Activated CD8-positive, alpha-beta memory T cell treated with anti-CD3 and anti-CD28 coated beads, Interleukin-2, amount 10 ng/mL, durations not matched to agents 7 days and 5 days (primary cell): Measurements from ENCODE around the gene PLCB1. TPM values are rescaled to one million over a fixed set of nuclear protein-coding genes. Genes with fewer than 3 reads are reported as not detected.

ENCODE experiments used
- ATAC-seq: fragments of 150-1000 bp; cut with Tn5 transposase; one replicate; pipeline ENCODE4 v1.10.0; 2021; ENCODE audit warnings: moderate library complexity
- CTCF ChIA-PET: fragments of 350-600 bp; sonication (Branson Sonifier 250); formaldehyde crosslinking; loops from one replicate; lab custom pipeline; 2021; ENCODE audit warnings: antibody characterized with exemption; lab: Charles Lee
- DNase-seq: peaks from one replicate; pipeline ENCODE4 v3.0.0-alpha.2; 2020
- H3K27ac Mint-ChIP-seq: one replicate; pipeline ENCODE4 v1.8.0; 2021; ENCODE audit warnings: mild to moderate bottlenecking, mixed read lengths
- H3K27me3 Mint-ChIP-seq: one replicate; pipeline ENCODE4 v1.8.0; 2021; ENCODE audit warnings: mixed read lengths
- H3K36me3 Mint-ChIP-seq: one replicate; pipeline ENCODE4 v1.8.0; 2021; ENCODE audit warnings: mild to moderate bottlenecking, mixed read lengths
- H3K4me1 Mint-ChIP-seq: one replicate; pipeline ENCODE4 v1.8.0; 2021; ENCODE audit warnings: mixed read lengths
- H3K4me3 Mint-ChIP-seq: one replicate; pipeline ENCODE4 v1.8.0; 2021; ENCODE audit warnings: mild to moderate bottlenecking, moderate library complexity, mixed read lengths
- H3K9me3 Mint-ChIP-seq: one replicate; pipeline ENCODE4 v1.8.0; 2022; ENCODE audit warnings: low read depth, mixed read lengths
- total RNA-seq, 2 experiments: library from RNA; stranded (reverse); gene quantifications; one replicate each; pipeline ENCODE4 v1.2.3, GENCODE V29; 2021

The PLCB1 gene
- total RNA-seq, 2 experiments from 2014 or later: 2.4 to 3.2 TPM

- H3K36me3 Mint-ChIP-seq: no peaks in the 10 kb centered on the region
- no peak overlapping the region for H3K27ac Mint-ChIP-seq
- no peaks in the 10 kb centered on the region for H3K27me3 Mint-ChIP-seq
- H3K4me1 Mint-ChIP-seq: peaks cover 6% of the 10 kb centered on the region
- no peak for ATAC-seq
- no peak overlapping the region for H3K4me3 Mint-ChIP-seq
- CTCF ChIA-PET: no interaction called here
- no peaks in the 10 kb centered on the region for H3K9me3 Mint-ChIP-seq
- DNase-seq: no peak
Observed at GRCh38 chr20:8523684-8524083, 391.6 kb downstream of the PLCB1 start.

GRCh38 chr20:8524101-8525016, 392.3 kb downstream of the PLCB1 start:
- no peaks in the 10 kb centered on the region for H3K9me3 Mint-ChIP-seq
- H3K27me3 Mint-ChIP-seq: no peaks in the 10 kb centered on the region
- CTCF ChIA-PET: no interaction called here
- no peak overlapping the region for H3K27ac Mint-ChIP-seq
- peaks cover under 1% of the 10 kb centered on the region for H3K4me1 Mint-ChIP-seq
- H3K4me3 Mint-ChIP-seq: no peak overlapping the region
- DNase-seq: no peak
- no peaks in the 10 kb centered on the region for H3K36me3 Mint-ChIP-seq
- no peak for ATAC-seq

GRCh38 chr20:8525017-8525343, 392.9 kb downstream of the PLCB1 start:
- no peak overlapping the region for H3K4me3 Mint-ChIP-seq
- H3K9me3 Mint-ChIP-seq: no peaks in the 10 kb centered on the region
- ATAC-seq: no peak
- H3K4me1 Mint-ChIP-seq: no peaks in the 10 kb centered on the region
- no peak for DNase-seq
- H3K36me3 Mint-ChIP-seq: no peaks in the 10 kb centered on the region
- no peaks in the 10 kb centered on the region for H3K27me3 Mint-ChIP-seq
- no peak overlapping the region for H3K27ac Mint-ChIP-seq
- CTCF ChIA-PET: no interaction called here

GRCh38 chr20:8526610-8527009, 394.5 kb downstream of the PLCB1 start:
- Mint-ChIP-seq H3K4me3 (no peak overlapping the region), H3K27me3 (no peaks in the 10 kb centered on the region), H3K27ac (no peak overlapping the region), H3K9me3 (no peaks in the 10 kb centered on the region), H3K4me1 (no peaks in the 10 kb centered on the region), H3K36me3 (no peaks in the 10 kb centered on the region)
- DNase-seq: no peak
- CTCF ChIA-PET: no interaction called here
- ATAC-seq: no peak

DNA sequence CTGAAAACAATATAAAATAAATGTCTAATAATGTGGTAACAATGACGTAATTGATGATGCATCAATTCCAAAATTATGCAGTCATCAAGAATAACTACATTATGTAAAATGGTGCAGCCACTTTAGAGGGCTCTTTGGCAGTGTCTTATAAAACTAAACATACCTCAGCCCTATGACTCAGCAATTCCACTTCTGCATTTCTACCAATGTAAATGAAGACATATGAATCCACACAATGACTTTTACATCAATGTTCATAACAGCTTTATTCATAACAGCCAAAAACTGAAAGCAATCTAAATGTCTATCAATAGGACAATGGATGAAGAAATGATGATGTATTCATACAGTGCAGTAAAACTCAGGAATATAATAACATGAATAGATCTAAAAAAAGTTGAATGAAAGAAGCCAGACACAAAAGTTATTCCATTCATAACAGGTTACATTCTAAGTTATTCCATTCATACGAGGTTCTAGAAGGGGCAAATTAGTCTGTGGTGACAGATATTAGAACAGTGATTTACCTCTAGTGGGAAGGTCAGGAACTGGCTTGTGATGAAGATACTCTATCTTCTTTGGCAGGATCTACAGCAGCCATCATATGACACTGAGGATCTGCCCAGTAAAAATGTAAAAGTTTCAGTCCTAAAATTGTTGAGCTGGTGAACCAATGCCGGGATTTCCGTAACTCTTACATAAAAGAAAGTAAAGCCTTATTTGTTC, 396.1 kb downstream of the PLCB1 start:
- Mint-ChIP-seq H3K4me1 (no peaks in the 10 kb centered on the region), H3K36me3 (no peaks in the 10 kb centered on the region), H3K27me3 (no peaks in the 10 kb centered on the region), H3K27ac (no peak overlapping the region), H3K4me3 (no peak overlapping the region), H3K9me3 (no peaks in the 10 kb centered on the region)
- ATAC-seq (no peak), DNase-seq (no peak)
- CTCF ChIA-PET: no interaction called here

DNA sequence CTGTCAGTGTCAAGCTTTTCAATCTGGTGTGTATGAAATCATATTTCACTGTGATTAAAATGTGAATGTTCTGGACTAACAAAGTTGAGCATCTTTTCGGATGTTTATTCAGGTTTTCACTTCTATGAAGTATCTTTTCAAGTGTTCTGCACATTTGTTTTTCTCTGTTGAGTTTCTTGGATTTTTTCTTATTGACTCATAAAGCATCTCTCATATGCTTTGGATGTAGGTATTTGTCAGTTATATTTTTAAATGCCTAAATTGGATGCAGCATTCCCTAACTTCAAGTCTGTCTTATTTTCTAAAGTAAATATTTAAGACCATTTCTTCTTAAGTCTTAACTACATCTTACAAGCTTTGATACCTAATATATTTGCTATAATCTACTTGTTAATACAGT, 398.0 kb downstream of the PLCB1 start:
- no peaks in the 10 kb centered on the region for H3K36me3 Mint-ChIP-seq
- CTCF ChIA-PET: no interaction called here
- H3K27ac Mint-ChIP-seq: no peak overlapping the region
- no peaks in the 10 kb centered on the region for H3K27me3 Mint-ChIP-seq
- ATAC-seq: no peak
- no peaks in the 10 kb centered on the region for H3K9me3 Mint-ChIP-seq
- H3K4me1 Mint-ChIP-seq: no peaks in the 10 kb centered on the region
- DNase-seq: no peak
- H3K4me3 Mint-ChIP-seq: no peak overlapping the region

- H3K27ac Mint-ChIP-seq: no peak overlapping the region
- H3K9me3 Mint-ChIP-seq: no peaks in the 10 kb centered on the region
- DNase-seq (no peak), ATAC-seq (no peak)
- H3K27me3 Mint-ChIP-seq: no peaks in the 10 kb centered on the region
- H3K36me3 Mint-ChIP-seq: no peaks in the 10 kb centered on the region
- H3K4me3 Mint-ChIP-seq: no peak overlapping the region
- CTCF ChIA-PET: no interaction called here
- H3K4me1 Mint-ChIP-seq: no peaks in the 10 kb centered on the region
Observed at GRCh38 chr20:8532169-8532568, 400.1 kb downstream of the PLCB1 start.

- CTCF ChIA-PET: no interaction called here
- Mint-ChIP-seq H3K4me3 (no peak overlapping the region), H3K36me3 (no peaks in the 10 kb centered on the region), H3K27ac (no peak overlapping the region), H3K9me3 (no peaks in the 10 kb centered on the region), H3K4me1 (no peaks in the 10 kb centered on the region), H3K27me3 (no peaks in the 10 kb centered on the region)
- DNase-seq: no peak
- ATAC-seq: no peak
Observed at GRCh38 chr20:8534368-8535160, 402.5 kb downstream of the PLCB1 start.

DNA sequence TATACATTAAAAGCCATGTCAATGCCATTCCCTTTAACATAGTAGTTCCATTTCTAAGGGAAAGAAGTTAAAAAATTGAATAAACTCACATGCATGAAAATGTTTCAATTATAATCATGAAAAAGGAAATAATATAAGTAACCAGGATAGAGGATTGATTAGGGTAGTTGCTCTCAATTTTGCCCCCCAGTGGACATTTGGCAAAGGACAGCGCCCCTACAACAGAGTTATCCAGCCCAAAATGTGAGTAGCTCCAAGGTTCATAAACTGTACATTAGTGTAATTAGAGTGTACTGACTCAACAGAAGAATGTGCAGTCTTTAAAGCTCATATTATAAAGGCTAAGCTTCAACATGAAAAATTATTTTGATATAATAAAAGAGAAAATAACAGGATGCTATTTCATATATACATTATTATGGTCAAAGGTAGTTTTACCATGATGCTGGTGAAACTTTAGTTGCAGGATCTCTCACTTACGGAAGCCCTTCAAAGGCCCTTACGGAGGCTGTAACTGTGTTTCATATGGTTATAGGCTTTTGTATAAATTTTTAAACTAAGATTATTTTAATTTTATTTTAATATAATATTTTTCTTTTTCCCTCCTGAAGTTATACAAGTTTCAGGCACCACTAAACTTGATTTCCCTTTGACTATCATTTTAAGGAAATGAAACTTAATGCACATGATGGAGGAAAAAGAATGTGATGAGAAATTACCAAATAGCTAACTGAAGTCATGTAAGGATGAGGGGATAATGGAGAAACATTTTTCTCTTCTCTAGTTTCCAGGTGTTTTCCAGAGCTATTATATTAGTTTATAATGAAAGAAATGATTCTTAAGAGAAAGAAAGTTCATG, 403.6 kb downstream of the PLCB1 start:
- Mint-ChIP-seq H3K9me3 (no peaks in the 10 kb centered on the region), H3K27me3 (no peaks in the 10 kb centered on the region), H3K4me3 (no peak overlapping the region), H3K27ac (no peak overlapping the region), H3K36me3 (no peaks in the 10 kb centered on the region), H3K4me1 (no peaks in the 10 kb centered on the region)
- no peak for ATAC-seq
- CTCF ChIA-PET: interaction anchor here (1.1 kb wide), 1 partner anchor 187 kb away, joined by 4 read pairs; no protein-coding TSS in a partner anchor
- DNase-seq: no peak

- no peak overlapping the region for H3K4me3 Mint-ChIP-seq
- H3K27me3 Mint-ChIP-seq: no peaks in the 10 kb centered on the region
- DNase-seq (no peak), ATAC-seq (no peak)
- H3K4me1 Mint-ChIP-seq: no peaks in the 10 kb centered on the region
- H3K36me3 Mint-ChIP-seq: no peaks in the 10 kb centered on the region
- no peaks in the 10 kb centered on the region for H3K9me3 Mint-ChIP-seq
- CTCF ChIA-PET: interaction anchor here (1.1 kb wide), 1 partner anchor 187 kb away, joined by 4 read pairs; no protein-coding TSS in a partner anchor
- no peak overlapping the region for H3K27ac Mint-ChIP-seq
Observed at GRCh38 chr20:8536262-8536618, 404.2 kb downstream of the PLCB1 start.

DNA sequence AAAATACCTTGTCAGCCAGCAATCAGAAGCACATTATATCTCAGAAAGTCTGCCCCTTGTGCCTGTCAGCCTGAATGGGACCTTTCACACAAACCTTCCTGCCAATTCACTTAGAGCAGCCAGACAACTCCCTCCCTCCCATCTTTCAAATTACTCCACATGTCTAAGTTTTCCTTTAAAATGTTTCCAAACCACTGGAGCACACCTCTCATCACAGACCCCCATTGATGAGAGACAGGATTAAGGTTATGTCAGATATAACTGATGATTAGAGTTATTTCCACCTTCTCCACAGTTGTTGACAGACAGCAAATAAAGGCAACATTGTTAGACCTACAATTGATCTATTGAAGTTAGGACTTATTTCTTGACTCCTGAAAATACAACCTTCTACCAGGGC, 408.4 kb downstream of the PLCB1 start:
- no peaks in the 10 kb centered on the region for H3K36me3 Mint-ChIP-seq
- no peak overlapping the region for H3K4me3 Mint-ChIP-seq
- DNase-seq (no peak), ATAC-seq (no peak)
- no peak overlapping the region for H3K27ac Mint-ChIP-seq
- H3K9me3 Mint-ChIP-seq: no peaks in the 10 kb centered on the region
- CTCF ChIA-PET: no interaction called here
- H3K27me3 Mint-ChIP-seq: no peaks in the 10 kb centered on the region
- H3K4me1 Mint-ChIP-seq: no peaks in the 10 kb centered on the region

- CTCF ChIA-PET: no interaction called here
- no peak for DNase-seq
- H3K36me3 Mint-ChIP-seq: no peaks in the 10 kb centered on the region
Observed at GRCh38 chr20:8542110-8542486, 410.0 kb downstream of the PLCB1 start.

DNA sequence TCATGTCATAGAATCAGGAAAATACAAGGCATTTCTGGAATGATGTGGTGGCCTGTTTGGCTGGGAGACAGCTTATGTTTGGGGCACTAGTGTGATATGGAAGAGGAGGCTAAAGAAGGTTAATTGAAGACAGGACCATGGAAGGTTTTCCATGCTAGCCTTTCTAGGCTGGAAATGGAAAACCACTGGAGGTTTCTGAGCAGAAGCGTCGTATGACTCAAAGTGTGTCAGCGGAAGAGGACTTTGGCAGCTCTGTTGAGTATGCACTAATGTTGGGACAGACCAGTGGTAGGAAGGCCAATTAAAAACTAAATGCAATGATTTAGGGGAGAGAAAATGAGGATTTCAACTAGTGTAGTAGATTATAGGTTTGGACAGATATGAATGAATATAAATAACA, 413.1 kb downstream of the PLCB1 start:
- no peak overlapping the region for H3K27ac Mint-ChIP-seq
- no peaks in the 10 kb centered on the region for H3K27me3 Mint-ChIP-seq
- ATAC-seq (no peak), DNase-seq (no peak)
- H3K9me3 Mint-ChIP-seq: no peaks in the 10 kb centered on the region
- H3K4me3 Mint-ChIP-seq: no peak overlapping the region
- CTCF ChIA-PET: no interaction called here
- no peaks in the 10 kb centered on the region for H3K4me1 Mint-ChIP-seq
- H3K36me3 Mint-ChIP-seq: no peaks in the 10 kb centered on the region

More at GRCh38 chr20:8542110-8542486, 410.0 kb downstream of the PLCB1 start:
- Mint-ChIP-seq H3K27me3 (no peaks in the 10 kb centered on the region), H3K9me3 (no peaks in the 10 kb centered on the region), H3K27ac (no peak overlapping the region), H3K4me1 (no peaks in the 10 kb centered on the region), H3K4me3 (no peak overlapping the region)
- no peak for ATAC-seq
